Measurements from ENCODE around the gene DPP4. TPM values are rescaled to one million over a fixed set of nuclear protein-coding genes. Genes with fewer than 3 reads are reported as not detected.

DPP4 gene
- total RNA-seq, 4 donors from 2014 or later, result 3.2 to 6.4 (median 5.1) TPM

DNA sequence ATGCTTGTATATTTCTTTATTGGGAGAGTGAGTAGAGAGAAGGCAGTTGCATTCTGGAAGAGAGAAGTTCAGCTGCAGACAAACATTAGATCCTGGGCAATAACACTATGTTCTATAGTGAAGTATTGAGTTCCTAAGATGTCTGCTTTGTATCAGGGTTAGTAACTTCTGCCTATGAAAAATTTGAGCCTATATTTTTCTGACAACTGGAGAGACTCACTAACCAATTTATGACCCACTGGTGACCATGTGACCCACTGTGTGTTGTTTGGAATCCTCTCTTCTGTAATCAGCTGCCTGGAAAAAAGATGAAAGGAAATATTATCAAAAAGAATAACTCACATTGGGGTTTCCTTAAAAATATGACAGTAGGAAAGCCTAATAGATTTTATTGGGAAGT, 35.3 kb downstream of the DPP4 start:
- H3K4me3 ChIP-seq (ENCODE audit: low read depth, poor library complexity, severe bottlenecking), result no peak overlapping the region
- intact Hi-C loops (cut with DNase I; ENCODE audit: low total_unique reads), result no loop called here
- TF ChIP-seq POLR2A (IDR thresholded peaks at IDR 0.05), result no peak
- TF ChIP-seq, protein P1, sequence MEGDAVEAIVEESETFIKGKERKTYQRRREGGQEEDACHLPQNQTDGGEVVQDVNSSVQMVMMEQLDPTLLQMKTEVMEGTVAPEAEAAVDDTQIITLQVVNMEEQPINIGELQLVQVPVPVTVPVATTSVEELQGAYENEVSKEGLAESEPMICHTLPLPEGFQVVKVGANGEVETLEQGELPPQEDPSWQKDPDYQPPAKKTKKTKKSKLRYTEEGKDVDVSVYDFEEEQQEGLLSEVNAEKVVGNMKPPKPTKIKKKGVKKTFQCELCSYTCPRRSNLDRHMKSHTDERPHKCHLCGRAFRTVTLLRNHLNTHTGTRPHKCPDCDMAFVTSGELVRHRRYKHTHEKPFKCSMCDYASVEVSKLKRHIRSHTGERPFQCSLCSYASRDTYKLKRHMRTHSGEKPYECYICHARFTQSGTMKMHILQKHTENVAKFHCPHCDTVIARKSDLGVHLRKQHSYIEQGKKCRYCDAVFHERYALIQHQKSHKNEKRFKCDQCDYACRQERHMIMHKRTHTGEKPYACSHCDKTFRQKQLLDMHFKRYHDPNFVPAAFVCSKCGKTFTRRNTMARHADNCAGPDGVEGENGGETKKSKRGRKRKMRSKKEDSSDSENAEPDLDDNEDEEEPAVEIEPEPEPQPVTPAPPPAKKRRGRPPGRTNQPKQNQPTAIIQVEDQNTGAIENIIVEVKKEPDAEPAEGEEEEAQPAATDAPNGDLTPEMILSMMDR (IDR thresholded peaks at IDR 0.05), result no peak
- DNase-seq (ENCODE audit: low spot score in 2 of 2), result no peak

DNA sequence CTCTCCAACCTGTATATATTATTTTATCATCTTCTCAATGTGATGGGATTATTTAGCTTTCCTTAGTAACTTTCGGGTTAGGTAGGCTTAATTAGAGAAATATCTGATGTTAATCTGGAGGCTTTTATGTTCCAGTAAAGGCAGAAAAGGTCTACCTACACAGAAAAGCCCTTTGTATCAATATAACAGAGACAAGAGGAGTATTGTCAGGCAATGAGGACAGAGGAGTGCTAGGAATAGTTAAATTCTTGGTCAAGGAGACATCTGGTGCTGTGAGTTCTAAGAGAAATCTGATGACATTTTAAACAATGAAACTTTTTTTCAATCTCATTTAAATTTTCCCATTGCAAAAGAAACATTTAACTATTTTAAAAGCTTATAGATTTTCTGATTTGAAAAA, 36.1 kb downstream of the DPP4 start:
- TF ChIP-seq POLR2A (IDR thresholded peaks at IDR 0.05), result no peak
- TF ChIP-seq, protein P1 (IDR thresholded peaks at IDR 0.05), result no peak
- 52 to 56% methylated on average over 1 of the region's 1 CpG for WGBS, 2 donors
- intact Hi-C loops (cut with DNase I; ENCODE audit: low total_unique reads), result no loop called here

DNA sequence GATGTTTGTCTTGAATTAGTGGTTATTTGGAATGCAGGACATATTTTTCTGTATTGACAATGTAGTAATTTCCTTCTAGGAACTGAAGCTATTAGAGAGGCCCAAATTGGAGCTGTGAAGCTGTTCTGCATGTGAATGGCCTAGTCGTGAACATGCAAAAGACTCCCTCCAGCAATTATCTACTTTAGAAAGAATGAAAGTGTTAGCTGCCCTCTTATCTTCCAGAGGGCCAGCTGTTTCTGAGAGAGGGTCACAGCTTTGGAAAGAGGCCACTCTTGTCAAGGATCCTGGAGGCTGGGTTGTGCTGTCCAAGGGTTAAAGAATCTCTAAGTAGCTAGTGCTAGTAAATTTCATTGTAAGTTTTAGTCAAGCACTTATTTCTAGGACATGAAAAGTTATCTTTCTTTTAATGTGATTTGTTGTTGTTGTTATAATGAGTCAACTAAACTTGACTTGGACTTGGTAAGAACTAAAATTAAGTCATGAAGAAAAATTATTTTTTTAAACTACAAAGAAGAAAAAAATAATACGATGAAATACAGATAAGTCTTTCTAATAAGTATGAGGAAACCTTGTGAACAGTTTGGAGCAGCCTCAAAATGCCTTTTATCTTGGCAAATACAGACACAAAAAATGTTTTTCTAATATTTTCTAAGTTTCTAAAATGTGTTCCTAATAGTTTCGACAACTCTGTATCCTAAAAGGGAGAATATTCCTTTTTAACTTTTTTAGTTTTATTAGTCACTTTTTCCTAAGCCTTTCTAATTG, 36.8 kb downstream of the DPP4 start:
- whole genome bisulfite sequencing, 2 donors, result 43 to 49% methylated on average over 3 of the region's 3 CpGs
- intact Hi-C loops (cut with DNase I; ENCODE audit: low total_unique reads), result no loop called here
- no peak for DNase-seq (ENCODE audit: low spot score in 2 of 2)

More for the DNA sequence above, 36.1 kb downstream of the DPP4 start:
- no peak for DNase-seq (ENCODE audit: low spot score in 2 of 2)
- H3K4me3 ChIP-seq (ENCODE audit: low read depth, poor library complexity, severe bottlenecking), result no peak overlapping the region

DNA sequence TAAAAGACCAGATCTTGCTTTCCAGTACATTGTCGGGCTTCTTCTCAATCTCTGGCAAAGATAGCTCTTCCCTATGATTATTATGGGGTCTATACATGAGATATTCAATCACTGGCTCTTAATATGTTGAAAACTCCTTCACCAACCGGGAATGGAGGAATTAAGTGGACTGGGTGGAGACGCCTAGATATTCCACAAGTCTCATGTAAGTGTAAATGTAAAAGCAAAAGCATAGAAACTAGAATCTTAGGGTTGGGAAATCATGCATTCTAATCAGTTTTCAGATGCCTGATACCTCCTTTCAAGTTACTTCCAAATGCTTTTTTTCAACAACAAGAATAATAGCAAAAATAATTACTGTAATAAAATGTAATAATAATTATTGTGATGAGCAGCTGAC, 38.0 kb downstream of the DPP4 start:
- TF ChIP-seq, protein P1 (IDR thresholded peaks at IDR 0.05), result no peak
- TF ChIP-seq POLR2A (IDR thresholded peaks at IDR 0.05), result no peak
- H3K4me3 ChIP-seq (ENCODE audit: low read depth, poor library complexity, severe bottlenecking), result no peak overlapping the region
- 97 to 100% methylated on average over 3 of the region's 3 CpGs for WGBS, 2 donors
- no peak for DNase-seq (ENCODE audit: low spot score in 2 of 2)
- intact Hi-C loops (cut with DNase I; ENCODE audit: low total_unique reads), result no loop called here

More for the DNA sequence above, 36.8 kb downstream of the DPP4 start:
- TF ChIP-seq POLR2A (IDR thresholded peaks at IDR 0.05), result no peak
- TF ChIP-seq, protein P1 (IDR thresholded peaks at IDR 0.05), result no peak
- no peak overlapping the region for H3K4me3 ChIP-seq (ENCODE audit: low read depth, poor library complexity, severe bottlenecking)

DNA sequence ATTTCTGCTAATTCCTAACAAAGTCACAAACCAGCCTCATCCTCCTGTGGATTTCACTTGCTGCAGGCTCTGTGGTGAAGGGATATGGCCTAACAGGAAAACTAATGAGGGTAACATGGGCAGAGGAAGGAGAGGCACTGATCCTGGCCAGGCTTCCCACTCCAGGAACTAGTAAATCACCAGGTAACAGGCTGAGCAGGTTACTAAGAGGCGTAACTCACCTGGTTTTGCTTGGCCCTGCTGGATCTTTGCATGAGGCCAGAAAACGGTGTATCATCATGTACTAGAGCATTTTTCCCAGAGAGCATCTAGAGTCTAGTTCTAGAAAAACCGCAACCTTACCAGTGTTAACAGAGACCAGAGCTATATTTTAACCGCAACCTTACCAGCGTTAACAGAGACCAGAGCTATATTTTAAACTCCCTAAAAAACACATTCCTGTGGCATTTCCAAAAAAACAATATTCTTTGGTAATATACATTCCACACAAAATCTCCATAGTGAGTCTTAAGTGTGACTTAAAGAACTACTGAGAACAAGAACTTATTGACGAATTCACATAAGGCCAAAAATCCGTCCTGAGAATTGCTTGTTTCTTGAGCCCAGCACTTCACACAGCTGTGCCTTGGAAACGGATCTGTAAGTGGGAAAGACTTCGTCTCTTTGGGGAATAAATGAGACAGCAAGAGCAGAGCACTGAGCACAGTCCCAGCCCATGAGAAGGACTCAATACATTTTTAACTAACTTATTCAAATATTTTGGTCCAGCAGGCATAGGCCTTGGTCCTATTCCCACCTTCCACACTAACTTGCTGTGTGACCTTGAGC, 43.4 kb downstream of the DPP4 start:
- intact Hi-C loops (cut with DNase I; ENCODE audit: low total_unique reads), result no loop called here
- DNase-seq (ENCODE audit: low spot score in 2 of 2), result no peak
- 69 to 79% methylated on average over 9 of the region's 9 CpGs for WGBS, 2 donors
- H3K4me3 ChIP-seq (ENCODE audit: low read depth, poor library complexity, severe bottlenecking), result no peak overlapping the region
- TF ChIP-seq POLR2A (IDR thresholded peaks at IDR 0.05), result no peak
- TF ChIP-seq, protein P1 (IDR thresholded peaks at IDR 0.05), result no peak
